Ectodermal cell (in vitro differentiated cells): ENCODE measurements around the gene RCL1.
A peak's percentile ranks its signal among the peaks of the same experiment; 100 is the strongest.
"Not testable (repeated sequence)": the region's sequence is repeated elsewhere in the genome, so short reads cannot be mapped to it uniquely, and the experiment has no call there.

Source experiments
- H3K27ac ChIP-seq: 2 replicates; pipeline ENCODE4 v1.7.0; 2013; ENCODE audit warnings: mild to moderate bottlenecking, low read depth, low read length; ENCODE audit not compliant: insufficient read depth, poor library complexity, severe bottlenecking
- H3K27me3 ChIP-seq: 2 replicates; pipeline ENCODE4 v1.7.0; 2013; ENCODE audit warnings: mild to moderate bottlenecking, low read length; ENCODE audit not compliant: insufficient read depth, control insufficient read depth, poor library complexity, severe bottlenecking
- H3K36me3 ChIP-seq: one replicate; pipeline ENCODE4 v1.7.0; 2013; ENCODE audit warnings: low read length; ENCODE audit not compliant: control insufficient read depth, insufficient read depth
- H3K4me1 ChIP-seq: one replicate; pipeline ENCODE4 v1.7.0; 2013; ENCODE audit warnings: low read length; ENCODE audit not compliant: control insufficient read depth, insufficient read depth
- H3K4me3 ChIP-seq: 2 replicates; pipeline ENCODE4 v1.7.0; 2013; ENCODE audit warnings: low read depth, low read length, control low read depth; ENCODE audit not compliant: insufficient read depth
- H3K9me3 ChIP-seq: 2 replicates; pipeline ENCODE4 v1.7.0; 2013; ENCODE audit warnings: mild to moderate bottlenecking, low read length, moderate library complexity; ENCODE audit not compliant: control insufficient read depth
- WGBS, 2 experiments: methylation state at CpG; one replicate each; pipeline ENCODE4 v1.1.7; 2013; ENCODE audit warnings: missing lambda C conversion rate in 2 of 2; 5-methylcytosine and 5-hydroxymethylcytosine counted together

RCL1 gene

GRCh38 chr9:4783191-4783590, 9.6 kb upstream of the RCL1 start:
- WGBS, 2 experiments = 86 to 88% methylated on average over 4 of the region's 4 CpGs
- H3K9me3 ChIP-seq, H3K4me3 ChIP-seq, H3K36me3 ChIP-seq, H3K4me1 ChIP-seq, H3K27ac ChIP-seq, H3K27me3 ChIP-seq: not testable (repeated sequence)

- Histone ChIP-seq H3K9me3 (no peaks in the 10 kb centered on the region), H3K36me3 (no peaks in the 10 kb centered on the region), H3K4me3 (no peak overlapping the region), H3K27me3 (no peaks in the 10 kb centered on the region), H3K4me1 (no peaks in the 10 kb centered on the region), H3K27ac (no peak overlapping the region)
- 100% methylated on average over 1 of the region's 2 CpGs; no CpG with 5 or more reads in 1 of the 2 experiments for WGBS, 2 experiments
Observed at GRCh38 chr9:4784403-4784802, 8.3 kb upstream of the RCL1 start.

- 95 to 97% methylated on average over 4 of the region's 4 CpGs for WGBS, 2 experiments
- H3K9me3 ChIP-seq = no peaks in the 10 kb centered on the region
Observed at GRCh38 chr9:4786599-4786998, 6.1 kb upstream of the RCL1 start.

GRCh38 chr9:4787876-4788275, 4.9 kb upstream of the RCL1 start:
- 85 to 95% methylated on average over 1 of the region's 1 CpG for WGBS, 2 experiments
- no peak overlapping the region for H3K27ac ChIP-seq

More at GRCh38 chr9:4786599-4786998, 6.1 kb upstream of the RCL1 start:
- Histone ChIP-seq H3K4me1 (no peaks in the 10 kb centered on the region), H3K27me3 (no peaks in the 10 kb centered on the region), H3K4me3 (no peak overlapping the region), H3K36me3 (no peaks in the 10 kb centered on the region), H3K27ac (no peak overlapping the region)

GRCh38 chr9:4788703-4789102, 4.0 kb upstream of the RCL1 start:
- Histone ChIP-seq H3K9me3 (no peaks in the 10 kb centered on the region), H3K4me3 (no peak overlapping the region), H3K27me3 (no peaks in the 10 kb centered on the region), H3K36me3 (no peaks in the 10 kb centered on the region), H3K4me1 (no peaks in the 10 kb centered on the region), H3K27ac (no peak overlapping the region)
- WGBS, 2 experiments = 86 to 94% methylated on average over 5 of the region's 6 CpGs

More at GRCh38 chr9:4787876-4788275, 4.9 kb upstream of the RCL1 start:
- Histone ChIP-seq H3K27me3 (no peaks in the 10 kb centered on the region), H3K9me3 (no peaks in the 10 kb centered on the region), H3K4me1 (no peaks in the 10 kb centered on the region), H3K36me3 (no peaks in the 10 kb centered on the region), H3K4me3 (no peak overlapping the region)

DNA sequence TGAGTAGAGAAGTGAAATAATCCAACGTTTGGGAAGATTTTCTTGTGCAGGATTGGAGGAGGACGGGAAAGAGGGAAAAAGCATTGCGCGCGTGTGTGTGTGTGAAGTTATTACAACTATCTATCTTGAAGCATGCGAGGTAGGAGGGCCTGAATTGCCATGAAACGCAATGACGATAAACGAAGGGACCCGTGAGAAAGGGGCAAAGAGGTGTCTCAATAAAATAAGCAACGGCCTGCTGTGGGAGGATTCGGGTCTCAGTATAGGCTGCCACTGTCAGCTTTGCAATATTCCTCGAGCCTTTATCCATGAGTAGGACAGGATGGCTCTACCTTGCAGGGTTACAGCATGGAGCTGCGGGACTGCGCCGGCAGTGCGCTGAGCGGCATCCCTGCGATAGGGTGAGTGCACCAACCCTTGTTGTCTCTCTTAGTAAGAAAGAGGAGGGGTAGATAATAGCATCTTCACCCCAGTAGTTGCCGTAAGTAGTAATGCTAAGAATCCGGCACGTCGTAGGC, 631 bp upstream of the RCL1 start:
- 7 to 8% methylated on average over 23 of the region's 23 CpGs for WGBS, 2 experiments
- H3K27me3 ChIP-seq = no peaks in the 10 kb centered on the region
- peak overlapping the region; percentile 48 for H3K27ac ChIP-seq
- peak overlapping the region; percentile 93 for H3K4me3 ChIP-seq
- no peaks in the 10 kb centered on the region for H3K36me3 ChIP-seq
- H3K4me1 ChIP-seq = no peaks in the 10 kb centered on the region
- no peaks in the 10 kb centered on the region for H3K9me3 ChIP-seq

DNA sequence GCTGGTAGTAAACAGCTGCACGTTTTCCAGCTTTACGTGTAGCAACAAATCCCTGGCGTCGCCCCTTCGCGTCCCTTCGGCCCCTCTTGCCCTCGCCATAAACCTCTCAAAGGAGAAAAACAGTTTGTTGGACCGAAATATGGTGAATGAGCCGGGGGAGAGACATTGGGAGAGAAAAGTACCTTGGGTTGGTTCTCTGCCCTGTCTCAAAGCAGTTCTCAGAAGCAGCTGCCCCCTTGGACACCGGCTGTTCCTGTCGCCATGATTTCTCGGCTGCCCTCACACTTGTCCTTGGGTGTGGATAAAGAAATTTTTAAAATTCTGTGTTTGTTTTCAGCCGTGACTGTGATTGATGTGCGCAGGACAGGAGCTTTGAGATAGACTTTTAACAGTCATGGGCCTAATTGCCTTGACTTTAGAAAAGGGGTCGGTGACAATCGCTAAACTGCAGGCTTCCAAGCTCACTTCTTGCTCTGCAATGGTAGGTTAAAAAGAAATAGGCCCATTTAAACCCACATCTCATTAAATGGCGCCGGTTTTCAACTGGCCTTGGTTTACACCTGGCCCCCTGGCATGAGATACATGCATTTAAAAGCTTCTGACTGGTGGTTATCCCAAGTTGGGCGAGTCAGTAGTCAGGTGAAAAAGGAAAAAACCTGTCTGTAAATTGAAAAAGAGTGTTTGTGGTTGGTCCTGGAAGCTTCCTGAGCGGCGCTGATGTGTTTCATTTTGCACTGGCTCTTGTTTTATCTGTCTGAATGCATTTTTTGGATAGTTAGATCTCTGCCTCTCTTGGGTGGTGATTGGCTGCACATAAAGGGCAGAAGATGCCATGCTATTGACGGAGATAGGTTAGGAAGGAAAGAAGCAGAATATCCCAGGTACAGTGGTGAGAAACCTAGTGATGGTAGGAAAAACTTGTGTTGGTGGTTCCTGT, 983 bp downstream of the RCL1 start:
- no peaks in the 10 kb centered on the region for H3K27me3 ChIP-seq
- WGBS, 2 experiments = 13 to 16% methylated on average over 23 of the region's 23 CpGs
- H3K9me3 ChIP-seq = no peaks in the 10 kb centered on the region
- H3K36me3 ChIP-seq = no peaks in the 10 kb centered on the region
- peaks cover 14% of the 10 kb centered on the region for H3K4me1 ChIP-seq
- peak overlapping the region; percentile 93 for H3K4me3 ChIP-seq
- H3K27ac ChIP-seq = peak overlapping the region; percentile 89

- WGBS, 2 experiments = 89 to 91% methylated on average over 4 of the region's 4 CpGs
- Histone ChIP-seq H3K27me3 (no peaks in the 10 kb centered on the region), H3K27ac (no peak overlapping the region), H3K4me1 (peaks cover 14% of the 10 kb centered on the region), H3K36me3 (no peaks in the 10 kb centered on the region), H3K4me3 (no peak overlapping the region), H3K9me3 (no peaks in the 10 kb centered on the region)
Observed at GRCh38 chr9:4794691-4795090, 1.9 kb downstream of the RCL1 start.

- peaks cover 14% of the 10 kb centered on the region for H3K4me1 ChIP-seq
- not testable (repeated sequence) for H3K4me3 ChIP-seq, H3K27me3 ChIP-seq, H3K27ac ChIP-seq, H3K36me3 ChIP-seq, H3K9me3 ChIP-seq
- WGBS, 2 experiments = 89 to 97% methylated on average over 10 of the region's 10 CpGs
Observed at GRCh38 chr9:4795108-4795507, 2.4 kb downstream of the RCL1 start.

GRCh38 chr9:4796530-4796929, 3.8 kb downstream of the RCL1 start:
- no peak overlapping the region for H3K4me3 ChIP-seq
- WGBS, 2 experiments = 97 to 98% methylated on average over 2 of the region's 2 CpGs
- no peaks in the 10 kb centered on the region for H3K36me3 ChIP-seq
- no peaks in the 10 kb centered on the region for H3K9me3 ChIP-seq
- no peak overlapping the region for H3K27ac ChIP-seq
- peaks cover 14% of the 10 kb centered on the region for H3K4me1 ChIP-seq
- H3K27me3 ChIP-seq = no peaks in the 10 kb centered on the region
